HG02623 (cell line): ENCODE results near the gene SPTBN5.

Experiments used
- ATAC-seq: cut with Tn5 transposase; IDR thresholded peaks from one replicate; pipeline ENCODE4 v1.9.1; 2021; ENCODE audit warnings: moderate library complexity; ENCODE audit not compliant: unreplicated experiment

SPTBN5 gene

DNA sequence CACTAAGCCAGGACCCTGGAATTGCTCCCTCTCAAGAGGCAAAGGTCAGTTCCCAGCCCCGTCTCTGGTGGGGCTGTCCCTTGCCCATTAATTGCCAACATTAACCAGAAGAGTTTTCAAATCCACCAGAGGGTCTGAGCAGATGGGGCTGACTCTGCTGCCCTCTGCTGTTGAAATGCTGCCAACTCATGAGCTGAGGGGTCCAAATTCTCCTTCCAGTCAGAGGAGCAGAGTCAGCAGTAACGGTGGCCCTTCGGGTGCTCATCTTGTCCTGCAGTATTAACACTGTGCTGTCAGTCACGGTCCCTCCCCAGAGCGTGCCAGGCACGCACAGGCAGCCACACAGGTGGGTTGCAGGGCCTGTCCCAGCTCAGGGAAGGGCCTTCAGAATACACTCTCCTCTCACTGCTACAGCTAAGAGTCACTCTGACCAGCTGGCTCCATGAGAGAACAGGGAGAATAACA lies 10.7 kb upstream of the SPTBN5 start:
- no peak for ATAC-seq

DNA sequence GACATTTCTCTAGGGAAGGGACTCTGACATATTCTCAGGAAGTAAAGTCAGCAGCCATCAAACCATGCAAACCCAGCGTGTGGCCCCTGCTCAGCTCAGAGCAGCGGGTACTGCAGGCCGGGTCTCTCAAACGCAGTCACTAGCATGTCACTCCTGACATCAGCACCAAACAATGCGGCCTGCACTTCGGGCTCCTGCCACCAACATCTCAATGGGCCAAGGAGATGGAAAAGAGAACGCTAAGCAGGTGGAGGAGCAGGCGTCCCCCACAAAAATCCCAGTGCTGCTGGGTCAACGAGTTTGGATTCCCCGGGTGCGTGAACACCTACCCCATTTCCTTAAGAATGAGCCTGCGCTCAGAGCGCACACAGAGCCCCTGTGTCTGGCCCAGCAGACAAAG lies 9.9 kb upstream of the SPTBN5 start:
- ATAC-seq = no peak

GRCh38 chr15:41901431-41901830 lies 7.6 kb upstream of the SPTBN5 start:
- no peak for ATAC-seq

DNA sequence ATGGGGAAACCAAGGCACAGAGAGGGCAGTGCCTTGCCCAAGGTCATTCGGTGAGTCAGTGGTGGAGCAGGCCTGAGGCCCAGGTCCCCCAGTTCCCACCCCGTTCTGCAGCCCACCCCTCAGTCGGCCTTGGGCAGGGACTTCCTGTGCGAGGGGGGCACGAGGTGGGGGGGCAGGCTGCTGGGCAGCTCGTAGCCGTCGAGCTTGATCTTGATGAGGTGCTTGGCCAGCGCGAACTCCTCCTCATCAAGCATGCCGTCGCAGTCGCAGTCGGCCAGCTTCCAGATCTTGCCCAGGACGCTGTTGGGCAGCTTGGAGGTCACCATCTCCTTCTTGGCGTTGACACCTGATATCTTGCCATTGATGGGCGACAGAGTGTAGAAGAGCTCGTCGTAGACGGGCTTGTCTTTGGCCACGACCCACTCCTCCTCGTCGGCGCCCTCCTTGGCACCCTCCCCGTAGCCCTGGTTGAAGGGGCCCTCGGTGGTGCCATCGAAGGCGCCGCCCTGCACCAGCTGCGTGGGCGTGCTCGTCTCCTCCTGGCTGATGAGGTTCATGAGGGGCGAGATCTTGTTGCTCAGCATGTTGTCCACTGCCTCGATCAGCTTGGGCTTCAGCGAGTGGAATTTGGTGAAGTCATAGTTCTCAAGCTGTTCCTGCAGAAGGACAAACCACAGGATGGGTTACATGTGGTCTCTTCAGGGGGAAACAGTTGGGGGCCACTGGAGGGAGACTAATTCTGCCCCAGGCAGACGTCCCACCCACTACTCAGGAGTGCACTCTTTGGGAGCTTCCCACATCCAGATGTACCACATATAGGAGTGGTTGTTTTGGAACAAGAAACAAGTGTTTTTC lies 6.9 kb upstream of the SPTBN5 start:
- no peak for ATAC-seq

DNA sequence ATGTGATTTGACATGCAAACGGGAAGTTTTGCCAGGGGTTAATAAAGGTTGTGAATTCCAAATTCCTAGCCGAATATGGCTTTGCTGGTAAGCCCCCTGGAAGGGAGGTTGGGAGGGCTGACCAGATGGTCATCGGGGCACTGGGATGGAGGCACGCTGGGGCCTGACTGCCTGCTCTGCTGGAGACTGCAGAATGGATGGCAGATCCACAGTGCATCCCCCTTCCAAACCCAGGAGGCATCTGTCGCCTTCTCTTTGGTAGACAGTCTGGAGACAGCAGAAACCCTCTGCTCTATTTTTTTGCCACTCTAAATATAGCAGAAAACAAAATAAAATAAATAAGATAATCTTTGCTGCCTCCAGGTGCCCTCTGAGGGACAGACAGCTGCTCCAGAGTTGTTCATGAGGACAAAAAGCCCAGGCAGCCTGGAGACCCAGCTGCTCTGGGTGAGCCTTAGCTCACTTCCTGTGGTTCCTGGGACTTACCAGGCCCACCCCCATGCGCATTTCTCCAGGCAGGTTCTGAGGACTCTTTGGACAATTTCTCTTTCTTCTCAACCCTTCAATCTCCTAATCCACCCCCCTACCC lies 6.1 kb upstream of the SPTBN5 start:
- no peak for ATAC-seq

DNA sequence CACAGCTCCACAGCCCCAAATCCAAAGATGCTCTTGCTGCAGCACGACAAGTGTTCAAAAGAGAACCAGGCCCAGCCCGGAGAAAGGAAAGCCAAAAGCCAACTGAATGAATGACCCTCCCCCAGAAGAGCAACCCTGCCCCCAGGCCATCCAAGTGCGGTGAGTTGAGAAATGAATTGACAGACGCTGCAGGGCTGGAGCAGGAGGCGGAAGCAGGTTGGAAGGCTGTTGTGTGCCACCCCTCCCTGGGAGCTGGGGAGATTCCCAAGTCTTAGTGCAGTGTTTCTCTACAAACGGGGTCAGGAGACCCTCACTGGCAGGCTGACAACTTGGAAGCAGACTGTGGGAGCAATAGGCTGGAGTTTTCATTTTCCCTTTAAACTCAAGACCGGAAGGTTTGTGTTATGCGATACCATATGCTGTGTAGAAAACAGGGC lies 3.5 kb upstream of the SPTBN5 start:
- ATAC-seq = no peak

DNA sequence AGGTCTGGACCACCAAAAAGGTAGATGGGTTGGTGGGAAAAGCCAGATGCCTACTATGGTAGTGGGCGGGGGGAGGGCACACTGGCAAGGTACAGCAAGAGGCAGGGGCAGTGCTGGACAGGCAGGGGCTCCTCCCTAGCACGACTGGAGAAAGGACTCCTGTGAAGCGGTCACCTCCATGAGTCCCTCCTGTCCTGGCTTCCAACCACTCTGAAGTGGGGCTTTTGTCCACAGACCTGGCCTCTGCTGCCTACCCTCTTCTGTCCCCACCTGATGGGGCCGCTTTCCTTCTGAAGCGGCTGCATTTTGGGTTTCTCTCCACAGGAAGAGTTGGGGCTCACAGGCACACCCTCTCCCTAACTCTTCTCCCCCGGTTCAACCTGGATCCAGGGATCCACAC lies 2.7 kb upstream of the SPTBN5 start:
- ATAC-seq = no peak

GRCh38 chr15:41895957-41896356 lies 2.1 kb upstream of the SPTBN5 start:
- no peak for ATAC-seq

DNA sequence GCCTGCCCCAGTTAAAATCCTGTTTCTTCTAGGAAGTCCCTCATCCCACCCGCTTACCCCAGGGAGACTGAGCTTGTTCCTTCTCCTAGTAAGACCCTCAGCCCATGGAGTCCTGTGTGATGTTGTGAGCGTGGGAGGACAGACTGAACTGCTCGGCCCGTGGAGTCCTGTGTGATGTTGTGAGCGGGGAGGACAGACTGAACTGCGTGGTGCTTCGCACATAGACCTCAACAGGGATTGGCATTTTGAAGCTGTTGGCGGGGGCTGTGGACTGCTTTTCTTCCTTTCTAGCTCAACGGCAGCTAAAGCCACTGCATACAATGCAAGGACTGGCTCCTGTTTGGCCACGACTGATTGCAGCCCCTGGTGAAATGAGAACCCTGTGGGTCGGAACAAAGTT lies 1.6 kb upstream of the SPTBN5 start:
- ATAC-seq = no peak

- peak; percentile 79 for ATAC-seq
Observed at GRCh38 chr15:41894791-41895463, 1.1 kb upstream of the SPTBN5 start.

DNA sequence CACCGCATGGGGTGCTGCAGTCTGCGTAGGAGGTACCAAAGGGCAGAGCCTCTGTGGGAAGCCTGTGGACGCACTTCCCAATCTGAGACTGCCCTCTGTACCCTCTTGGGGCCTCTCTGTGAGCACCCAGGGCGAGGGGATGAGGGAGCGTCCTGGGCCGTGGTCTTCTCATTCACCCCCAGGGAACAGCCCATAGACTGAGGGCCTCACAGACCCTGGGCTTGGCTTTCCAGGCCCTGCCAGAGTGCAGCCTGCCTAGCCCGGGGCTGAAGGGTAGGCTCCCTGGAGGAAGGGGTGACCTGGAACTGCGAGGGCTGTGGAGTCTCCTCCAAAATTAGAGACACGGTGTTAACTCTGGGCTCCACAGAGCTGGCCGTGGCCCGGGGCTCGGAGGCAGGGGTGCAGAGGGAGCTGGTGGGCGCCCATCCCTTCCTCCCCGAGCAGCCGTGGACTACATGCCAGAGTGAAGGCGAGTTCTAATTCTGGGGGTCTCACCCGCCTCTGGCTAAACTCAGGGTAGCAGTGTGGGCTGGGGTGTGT lies 468 bp upstream of the SPTBN5 start:
- ATAC-seq = no peak

DNA sequence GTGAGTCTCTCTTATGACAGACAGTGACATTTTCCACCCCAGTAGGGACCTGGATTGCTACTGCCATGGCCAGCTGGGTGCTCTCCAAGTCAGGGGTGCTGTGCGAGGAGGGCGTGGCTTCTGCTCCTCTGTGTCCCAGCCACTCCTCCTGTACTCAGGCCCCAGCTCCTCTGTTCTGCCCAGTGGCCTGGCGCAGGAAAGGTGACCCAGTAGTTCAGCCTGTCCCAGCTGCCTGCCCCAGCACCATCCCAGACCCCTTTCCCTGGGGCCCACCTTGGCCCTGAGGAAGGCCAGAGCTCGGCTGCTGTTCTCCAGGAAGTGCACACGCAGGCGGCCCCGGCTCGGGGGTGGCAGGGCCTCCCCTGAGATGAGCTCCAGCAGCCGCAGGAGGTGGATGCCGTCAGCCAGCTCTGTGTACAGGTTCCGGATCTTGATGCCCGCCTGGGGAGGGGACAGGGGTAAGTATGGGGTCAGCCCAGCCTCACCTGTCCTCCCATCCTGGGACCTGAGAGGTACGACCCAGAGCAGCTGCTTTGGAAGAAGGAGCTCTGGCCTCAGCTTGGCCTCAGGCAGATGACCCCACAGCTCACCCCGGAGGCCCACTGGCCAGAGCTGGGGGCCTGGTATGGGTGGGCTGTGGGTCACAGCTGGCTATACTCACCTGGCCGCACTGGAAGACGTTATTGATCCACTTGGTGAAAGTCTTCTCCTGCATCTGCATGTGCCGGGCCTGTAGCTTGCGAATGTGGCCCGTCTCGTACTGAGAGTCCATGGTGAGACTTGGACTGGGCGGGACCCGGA lies 1.0 kb downstream of the SPTBN5 start:
- no peak for ATAC-seq

DNA sequence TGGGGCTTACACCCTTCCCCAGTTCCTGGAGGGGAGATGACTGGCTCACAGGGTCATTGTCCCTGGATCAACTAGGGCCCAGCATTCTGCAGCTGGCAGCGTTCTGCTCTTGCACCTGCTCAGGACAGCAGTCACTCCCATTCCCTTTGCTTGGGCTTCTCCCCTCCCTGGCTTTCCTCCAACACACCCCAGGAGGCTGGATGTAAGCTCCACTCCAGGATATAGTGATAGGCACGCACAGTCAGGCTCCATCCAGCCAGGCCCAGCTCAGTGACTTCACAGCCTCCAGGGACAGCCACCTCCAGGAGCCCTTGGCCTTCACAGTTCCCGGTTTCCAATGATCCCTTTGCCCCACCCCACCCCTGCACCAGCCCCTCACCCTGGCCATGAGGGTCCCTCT lies 1.9 kb downstream of the SPTBN5 start:
- no peak for ATAC-seq

DNA sequence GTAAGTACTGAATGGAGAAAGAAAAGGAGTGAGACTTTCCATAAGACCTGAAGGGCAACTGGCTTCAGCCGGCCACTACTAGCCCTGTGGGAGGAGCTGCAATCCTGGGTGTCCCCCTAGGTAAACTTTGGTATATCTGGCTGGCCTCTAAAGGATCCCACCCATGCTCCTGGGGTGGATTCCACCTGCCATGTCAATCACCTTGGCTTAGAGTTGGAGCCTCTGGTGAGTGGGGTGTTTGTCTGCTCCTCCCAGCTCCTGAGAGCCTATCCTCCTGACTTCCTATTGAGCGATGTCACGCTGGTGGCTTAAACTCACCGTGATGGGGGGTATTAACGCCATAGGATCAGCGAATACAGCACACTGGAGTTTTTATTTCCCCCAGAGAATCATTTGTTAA lies 2.6 kb downstream of the SPTBN5 start:
- ATAC-seq = no peak

DNA sequence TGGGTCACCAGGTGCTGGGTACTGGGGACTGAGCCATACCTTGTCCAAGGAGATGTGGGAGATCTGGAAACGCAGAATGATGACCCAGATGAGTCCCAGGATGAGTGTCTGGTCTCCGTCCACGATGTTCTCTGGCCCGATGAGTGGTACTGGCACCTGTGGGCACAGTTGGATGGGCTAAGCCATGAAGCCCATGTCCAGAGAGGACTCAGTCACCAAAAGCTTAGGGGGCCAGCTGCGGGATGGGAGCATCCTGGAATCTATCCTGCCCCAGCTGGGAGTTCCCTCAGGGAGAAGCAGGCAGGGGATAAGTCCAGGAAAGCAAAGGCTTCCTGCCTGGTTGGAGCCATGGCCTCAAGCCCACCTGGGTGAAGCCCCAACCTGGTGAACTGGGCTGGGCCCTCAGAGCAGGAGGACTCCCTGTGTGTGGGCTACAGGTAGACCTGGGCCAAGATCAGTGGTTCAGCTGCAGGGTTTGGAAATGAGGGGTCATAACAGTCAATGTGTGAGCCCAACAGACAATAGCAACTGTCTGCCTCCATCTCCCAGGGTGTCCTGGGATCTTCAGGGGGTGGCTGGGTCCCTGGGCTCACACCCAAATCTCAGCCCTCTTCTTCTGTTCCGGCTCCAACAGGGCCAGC lies 3.7 kb downstream of the SPTBN5 start:
- ATAC-seq = no peak

DNA sequence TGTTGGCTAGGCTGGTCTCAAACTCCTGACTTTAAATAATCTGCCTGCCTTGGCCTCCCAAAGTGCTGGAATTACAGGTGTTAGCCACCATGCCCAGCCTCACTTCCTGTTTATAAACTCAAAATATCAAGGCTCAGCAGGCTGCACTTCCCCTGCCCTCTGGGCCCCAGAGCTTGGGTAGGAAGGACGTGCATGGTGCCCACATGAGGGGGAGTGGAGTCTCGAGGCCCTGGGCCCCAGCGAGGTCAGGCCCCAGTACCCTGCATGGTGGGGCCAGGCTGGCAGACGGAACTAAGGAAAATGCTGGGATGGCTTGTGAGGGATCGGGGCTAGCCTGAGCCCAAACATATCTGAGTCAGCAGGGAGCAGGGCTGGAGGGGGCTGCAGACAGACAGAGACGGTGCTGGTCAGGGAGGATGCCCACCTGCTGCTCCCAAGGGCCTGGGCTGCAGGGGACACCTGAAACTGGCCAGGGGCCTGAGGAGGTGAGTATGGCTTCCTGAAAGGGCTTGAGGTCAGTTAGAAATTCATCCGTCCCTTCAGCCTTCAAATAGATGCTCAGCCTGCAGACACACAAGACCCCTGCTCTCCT lies 5.1 kb downstream of the SPTBN5 start:
- ATAC-seq = no peak

DNA sequence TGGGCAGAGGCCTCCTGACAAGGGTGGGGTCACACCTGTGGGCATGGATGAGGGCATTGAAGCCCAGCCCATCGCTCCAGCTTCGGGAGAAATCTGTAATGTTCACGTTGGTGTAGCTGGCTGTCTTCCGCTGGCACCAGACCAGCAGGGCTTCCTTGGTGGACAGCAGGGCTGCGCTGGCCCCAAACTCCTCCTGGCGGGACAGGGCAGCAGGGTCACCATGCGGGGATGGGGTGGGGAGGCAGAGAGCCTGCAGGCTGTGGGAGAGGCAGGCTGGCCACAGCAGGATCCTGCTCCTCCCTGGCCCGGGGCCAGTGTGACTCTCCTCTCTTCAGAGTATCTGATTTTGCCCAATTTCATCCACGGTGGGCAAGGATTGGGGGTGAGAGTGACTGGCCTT lies 6.0 kb downstream of the SPTBN5 start:
- no peak for ATAC-seq

GRCh38 chr15:41887161-41887560 lies 6.7 kb downstream of the SPTBN5 start:
- no peak for ATAC-seq

GRCh38 chr15:41886741-41887140 lies 7.1 kb downstream of the SPTBN5 start:
- no peak for ATAC-seq

DNA sequence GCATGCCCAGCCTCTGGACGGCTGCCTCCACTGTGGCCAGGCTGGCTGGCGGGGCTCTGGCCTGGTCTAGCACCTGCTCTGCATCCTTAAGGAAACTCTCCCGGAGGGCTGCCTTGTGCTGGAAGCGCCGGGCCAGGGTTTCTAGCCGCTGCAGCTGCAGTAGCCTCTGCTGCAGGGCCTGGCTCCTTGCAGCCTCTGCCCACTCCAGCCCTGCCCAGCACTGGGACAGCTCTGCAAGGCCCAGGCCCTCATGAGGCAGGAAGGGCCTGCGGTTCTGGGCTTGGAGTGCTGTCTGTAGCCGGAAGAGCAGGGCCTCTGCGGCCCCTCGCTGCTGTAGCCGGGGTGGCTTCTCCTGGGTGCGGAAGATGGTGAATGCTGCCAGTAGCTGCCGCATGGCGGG lies 8.0 kb downstream of the SPTBN5 start:
- ATAC-seq = no peak
